OCI-LY7 (cell line): Measurements from ENCODE around the gene CNR1. TPM values are rescaled to one million over a fixed set of nuclear protein-coding genes. Genes with fewer than 3 reads are reported as not detected.

Experiments
- BruUV-seq: library from RNA; stranded (reverse); fragments of 400-500 nt; replicated peaks from 2 replicates; lab custom pipeline; 2021; lab: Mats Ljungman, UMichigan
- CTCF ChIA-PET: fragments of 300-600 bp; sonication (Branson Sonifier 250); formaldehyde crosslinking; loops from one replicate; lab custom pipeline; 2022; ENCODE audit warnings: antibody characterized with exemption; ENCODE audit not compliant: unreplicated experiment; lab: Charles Lee
- POLR2A ChIA-PET: fragments of 300-600 bp; sonication (Branson Sonifier 250); formaldehyde crosslinking; loops from one replicate; lab custom pipeline; 2022; ENCODE audit warnings: antibody characterized with exemption; lab: Charles Lee
- DNase-seq: peaks from one replicate; pipeline ENCODE4 v3.0.0-alpha.2; 2015; ENCODE audit warnings: low spot score
- H2AFZ ChIP-seq: fragments of 200-600 bp; sonication (generic), shearing (Covaris generic); 2 replicates; pipeline ENCODE4 v1.6.1; 2014; ENCODE audit warnings: mild to moderate bottlenecking, antibody characterized with exemption, low read length, moderate library complexity
- H3K27ac ChIP-seq: fragments of 200-600 bp; sonication (generic); 2 replicates; pipeline ENCODE4 v1.5.1; 2014; ENCODE audit warnings: mixed run types, low read depth, mild to moderate bottlenecking, moderate library complexity, low read length, inconsistent platforms; ENCODE audit not compliant: poor library complexity, severe bottlenecking
- H3K36me3 ChIP-seq: fragments of 200-600 bp; sonication (generic); 2 replicates; pipeline ENCODE4 v1.6.1; 2014; ENCODE audit warnings: mild to moderate bottlenecking, antibody characterized with exemption, low read length, moderate library complexity, mixed read lengths; ENCODE audit not compliant: insufficient read depth
- H3K4me1 ChIP-seq: fragments of 200-600 bp; sonication (generic); 2 replicates; pipeline ENCODE4 v1.5.1; 2014; ENCODE audit warnings: mild to moderate bottlenecking, low read length; ENCODE audit not compliant: insufficient read depth, poor library complexity, severe bottlenecking
- H3K4me2 ChIP-seq: fragments of 200-600 bp; sonication (generic); 2 replicates; pipeline ENCODE4 v1.6.1; 2014; ENCODE audit warnings: mild to moderate bottlenecking, low read length
- H3K4me3 ChIP-seq: fragments of 200-600 bp; sonication (generic); 2 replicates; pipeline ENCODE4 v1.5.1; 2014; ENCODE audit warnings: mild to moderate bottlenecking, low read depth, low read length; ENCODE audit not compliant: poor library complexity, severe bottlenecking
- H3K79me2 ChIP-seq: fragments of 200-600 bp; sonication (generic); 2 replicates; pipeline ENCODE4 v1.6.1; 2016; ENCODE audit warnings: low read depth, mild to moderate bottlenecking, low read length, moderate library complexity, mixed read lengths; ENCODE audit not compliant: insufficient read depth
- H3K9me2 ChIP-seq: fragments of 200-600 bp; sonication (generic); 2 replicates; pipeline ENCODE4 v1.6.1; 2016; ENCODE audit warnings: mild to moderate bottlenecking, low read length, mixed read lengths; ENCODE audit not compliant: insufficient read depth
- H3K9me3 ChIP-seq: fragments of 200-600 bp; sonication (generic); 2 replicates; pipeline ENCODE4 v1.6.1; 2014; ENCODE audit warnings: mild to moderate bottlenecking, mixed run types, low read length, mixed read lengths
- H4K20me1 ChIP-seq: fragments of 200-600 bp; sonication (generic); 2 replicates; pipeline ENCODE4 v1.6.1; 2014; ENCODE audit warnings: mild to moderate bottlenecking, antibody characterized with exemption, low read length, moderate library complexity, mixed read lengths; ENCODE audit not compliant: insufficient read depth
- EZH2phosphoT487 ChIP-seq: fragments of 200-600 bp; sonication (generic); IDR thresholded peaks from 2 replicates; pipeline ENCODE4 v1.6.1; 2018; ENCODE audit warnings: low read depth, borderline replicate concordance, mild to moderate bottlenecking, mixed run types, antibody characterized with exemption, low read length, moderate library complexity, mixed read lengths
- intact Hi-C: fragments of 100-400 bp; cut with micrococcal nuclease; formaldehyde crosslinking; loops from one replicate; pipeline ENCODE4 v1.10.0; 2022; ENCODE audit not compliant: unreplicated experiment
- total RNA-seq, 2 experiments: library from RNA; depleted of rRNA in 1 of 2; stranded (reverse); fragments of >200 nt in 1 of 2; shearing (Covaris generic) in 1 of 2; gene quantifications; 2 replicates each; pipeline ENCODE4 v1.2.3, GENCODE V29; 2014 to 2022
- TF ChIP-seq, protein P1 (sequence below): fragments of 200-600 bp; sonication (generic); conservative IDR thresholded peaks from 2 replicates; pipeline ENCODE4 v1.5.1; 2014; ENCODE audit warnings: mild to moderate bottlenecking, antibody characterized with exemption, low read length, moderate library complexity, mixed read lengths

CNR1 gene
- total RNA-seq, 2 experiments from 2014 or later = 150 to 246 TPM

DNA sequence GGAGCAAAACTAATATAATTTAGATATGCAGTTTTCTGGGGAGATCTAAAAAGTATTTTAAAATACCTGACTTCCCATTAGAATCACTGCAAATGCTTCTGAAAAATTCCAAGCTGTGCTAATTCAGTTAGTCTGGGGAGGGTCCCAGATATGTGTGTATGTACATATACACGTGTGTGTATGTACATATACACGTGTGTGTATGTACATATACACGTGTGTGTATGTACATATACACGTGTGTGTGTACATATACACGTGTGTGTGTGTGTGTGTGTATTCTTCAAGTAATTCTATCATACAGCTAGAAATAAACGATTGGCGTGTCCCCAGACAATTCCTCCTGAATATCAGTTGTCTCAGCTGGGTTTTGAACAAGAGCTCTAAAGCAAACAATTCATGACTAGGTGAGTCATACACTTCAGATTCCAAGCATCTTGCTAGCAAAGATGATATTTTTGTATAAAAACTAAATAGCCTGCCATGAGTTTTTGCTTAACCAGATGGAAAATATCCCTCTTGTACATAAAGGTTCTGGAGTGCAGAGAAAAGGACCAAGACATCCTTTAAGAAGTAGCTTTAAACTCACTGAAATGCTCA lies 60.3 kb downstream of the CNR1 start:
- ChIA-PET CTCF (no interaction called here), POLR2A (interaction anchor here (0.6 to 1.3 kb wide), 5 partner anchors 9 to 946 kb away, joined by 3 to 5 read pairs (median 4); no protein-coding TSS in a partner anchor)
- no peak for DNase-seq
- no peaks in the 10 kb centered on the region for H3K9me3 ChIP-seq
- no peaks in the 10 kb centered on the region for H3K36me3 ChIP-seq
- no peaks in the 10 kb centered on the region for H3K9me2 ChIP-seq
- H3K4me1 ChIP-seq = peaks cover 4% of the 10 kb centered on the region
- H3K27ac ChIP-seq = no peak overlapping the region
- H3K79me2 ChIP-seq = no peaks in the 10 kb centered on the region
- H3K4me3 ChIP-seq = no peak overlapping the region
- intact Hi-C loops = no loop called here
- TF ChIP-seq EZH2phosphoT487 = no peak
- TF ChIP-seq, protein P1, sequence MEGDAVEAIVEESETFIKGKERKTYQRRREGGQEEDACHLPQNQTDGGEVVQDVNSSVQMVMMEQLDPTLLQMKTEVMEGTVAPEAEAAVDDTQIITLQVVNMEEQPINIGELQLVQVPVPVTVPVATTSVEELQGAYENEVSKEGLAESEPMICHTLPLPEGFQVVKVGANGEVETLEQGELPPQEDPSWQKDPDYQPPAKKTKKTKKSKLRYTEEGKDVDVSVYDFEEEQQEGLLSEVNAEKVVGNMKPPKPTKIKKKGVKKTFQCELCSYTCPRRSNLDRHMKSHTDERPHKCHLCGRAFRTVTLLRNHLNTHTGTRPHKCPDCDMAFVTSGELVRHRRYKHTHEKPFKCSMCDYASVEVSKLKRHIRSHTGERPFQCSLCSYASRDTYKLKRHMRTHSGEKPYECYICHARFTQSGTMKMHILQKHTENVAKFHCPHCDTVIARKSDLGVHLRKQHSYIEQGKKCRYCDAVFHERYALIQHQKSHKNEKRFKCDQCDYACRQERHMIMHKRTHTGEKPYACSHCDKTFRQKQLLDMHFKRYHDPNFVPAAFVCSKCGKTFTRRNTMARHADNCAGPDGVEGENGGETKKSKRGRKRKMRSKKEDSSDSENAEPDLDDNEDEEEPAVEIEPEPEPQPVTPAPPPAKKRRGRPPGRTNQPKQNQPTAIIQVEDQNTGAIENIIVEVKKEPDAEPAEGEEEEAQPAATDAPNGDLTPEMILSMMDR = no peak
- H4K20me1 ChIP-seq = no peaks in the 10 kb centered on the region
- no peak overlapping the region for H2AFZ ChIP-seq
- BruUV-seq = no TSS peak
- H3K4me2 ChIP-seq = no peak overlapping the region

Other genes starting within 250 kb of the CNR1 start
- gene SPACA1, start 118.5 kb downstream of the CNR1 start, total RNA-seq (2014; rRNA removed; shearing (Covaris generic)) = not detected in 2 replicates
- gene SPACA1, start 118.5 kb downstream of the CNR1 start, total RNA-seq (2022) = not detected in 2 replicates